A549 (cell line): ENCODE data around the gene IZUMO1R. TPM values are rescaled to one million over a fixed set of nuclear protein-coding genes. Genes with fewer than 3 reads are reported as not detected.
"Not testable (repeated sequence)": the region's sequence is repeated elsewhere in the genome, so short reads cannot be mapped to it uniquely, and the experiment has no call there.

Experiments used
- ATAC-seq, 2 experiments: fragments of 200-7000 bp in 1 of 2; fragments of >200 bp in 1 of 2; cut with Nextera tagmentation in 1 of 2; cut with Tn5 transposase in 1 of 2; 3 replicates each; pipeline versions ENCODE4 v1.8.0 to v1.9.1; 2018 to 2020; ENCODE audit warnings: mild to moderate bottlenecking in 1 of 2, moderate library complexity in 1 of 2
- CTCF ChIA-PET: fragments of 300-600 bp; sonication (Branson Sonifier 250); formaldehyde crosslinking; extraction: SDS; loops from one replicate; lab custom pipeline; 2021; ENCODE audit warnings: antibody characterized with exemption, inconsistent platforms; lab: Yijun Ruan, JAX
- POLR2A ChIA-PET: fragments of 350-600 bp; formaldehyde crosslinking; extraction: SDS; loops from one replicate; lab custom pipeline; 2021; ENCODE audit warnings: antibody characterized with exemption, inconsistent platforms; lab: Yijun Ruan, JAX
- DNase-seq, 2 experiments: peaks; one replicate each; pipeline versions ENCODE4 v3.0.0 to v3.0.0-alpha.2; 2011 to 2016; ENCODE audit warnings: low read depth in 1 of 2, low spot score in 1 of 2
- FAIRE-seq: peaks from 2 replicates; lab custom pipeline; 2011; peaks lifted over from hg19 to GRCh38; lab: Jason Lieb, UNC
- H3K27ac ChIP-seq, 2 experiments: fragments of >200 bp; sonication (Bioruptor Twin); formaldehyde crosslinking; 3 replicates each; pipeline ENCODE4 v1.5.1; 2016 to 2017
- H3K4me1 ChIP-seq: fragments of >200 bp; sonication (Bioruptor Twin); formaldehyde crosslinking; 3 replicates; pipeline ENCODE4 v1.6.1; 2016
- H3K4me2 ChIP-seq: fragments of >200 bp; sonication (Bioruptor Twin); formaldehyde crosslinking; 3 replicates; pipeline ENCODE4 v1.6.1; 2016
- H3K4me3 ChIP-seq: fragments of >200 bp; sonication (Bioruptor Twin); formaldehyde crosslinking; 3 replicates; pipeline ENCODE4 v1.5.1; 2016
- H3K9me3 ChIP-seq: fragments of >200 bp; sonication (Bioruptor Twin); formaldehyde crosslinking; 3 replicates; pipeline ENCODE4 v1.6.1; 2016
- CBX2 ChIP-seq: fragments of 200-600 bp; sonication (generic); IDR thresholded peaks from 2 replicates; pipeline ENCODE4 v1.6.1; 2016; ENCODE audit warnings: low read depth, mild to moderate bottlenecking, borderline replicate concordance
- CHD2 ChIP-seq: fragments of 150-350 bp; IDR thresholded peaks from 2 replicates; pipeline ENCODE4 v1.6.1; 2014; ENCODE audit warnings: low read length; ENCODE audit not compliant: partially characterized antibody
- CTCF ChIP-seq: fragments of >200 bp; sonication (Bioruptor Twin); formaldehyde crosslinking; IDR thresholded peaks from 3 replicates; pipeline ENCODE4 v1.5.1; 2016
- ESRRA ChIP-seq: fragments of 150-350 bp; IDR thresholded peaks from 2 replicates; pipeline ENCODE4 v1.6.1; 2014; ENCODE audit warnings: mild to moderate bottlenecking, low read length, borderline replicate concordance
- FOSB ChIP-seq: fragments of 250-450 bp; sonication (Bioruptor Pico); IDR thresholded peaks from 2 replicates; pipeline ENCODE4 v1.5.0; 2020; ENCODE audit warnings: mild to moderate bottlenecking, moderate library complexity
- HEYL ChIP-seq: fragments of 250-450 bp; sonication (Bioruptor Pico); IDR thresholded peaks from 2 replicates; pipeline ENCODE4 v1.8.0; 2021; ENCODE audit warnings: mild to moderate bottlenecking, moderate library complexity
- HOXA7 ChIP-seq: fragments of 250-450 bp; sonication (Bioruptor Pico); IDR thresholded peaks from 2 replicates; pipeline ENCODE4 v1.5.0; 2020; ENCODE audit warnings: mild to moderate bottlenecking, moderate library complexity
- HOXB5 ChIP-seq: fragments of 250-450 bp; sonication (Bioruptor Pico); IDR thresholded peaks from 2 replicates; pipeline ENCODE4 v1.5.0; 2020; ENCODE audit warnings: mild to moderate bottlenecking, moderate library complexity
- MAZ ChIP-seq: fragments of 150-350 bp; IDR thresholded peaks from 2 replicates; pipeline ENCODE4 v1.6.1; 2014; ENCODE audit warnings: antibody characterized with exemption, low read depth, low read length, borderline replicate concordance
- NFE2L2 ChIP-seq: fragments of 150-350 bp; conservative IDR thresholded peaks from 2 replicates; pipeline ENCODE4 v1.6.1; 2014; ENCODE audit warnings: low read length
- POLR2A ChIP-seq: IDR thresholded peaks from 2 replicates; pipeline ENCODE4 v1.6.1; 2012; ENCODE audit warnings: mild to moderate bottlenecking, low read length
- RFX5 ChIP-seq: fragments of 450-650 bp; IDR thresholded peaks from 2 replicates; pipeline ENCODE4 v1.7.1; 2014; ENCODE audit warnings: antibody characterized with exemption, mild to moderate bottlenecking, moderate library complexity
- SREBF2 ChIP-seq: fragments of 450-650 bp; IDR thresholded peaks from 2 replicates; pipeline ENCODE4 v1.6.1; 2014; ENCODE audit warnings: mild to moderate bottlenecking, moderate library complexity
- TFCP2L1 ChIP-seq: fragments of 250-450 bp; sonication (Bioruptor Pico); IDR thresholded peaks from 2 replicates; pipeline ENCODE4 v1.5.0; 2021; ENCODE audit warnings: mild to moderate bottlenecking
- TP53 ChIP-seq: fragments of 250-450 bp; sonication (Bioruptor Pico); IDR thresholded peaks from 2 replicates; pipeline ENCODE4 v1.5.0; 2021; ENCODE audit warnings: mild to moderate bottlenecking, moderate library complexity
- ZC3H11A ChIP-seq: fragments of 450-650 bp; IDR thresholded peaks from 2 replicates; pipeline ENCODE4 v1.6.1; 2014; ENCODE audit warnings: antibody characterized with exemption, mild to moderate bottlenecking
- WGBS: methylation state at CpG from one replicate; pipeline ENCODE4 v1.1.6; 2017; ENCODE audit errors: missing lambda C conversion rate; 5-methylcytosine and 5-hydroxymethylcytosine counted together
- polyA plus RNA-seq, 4 experiments: library from polyadenylated mRNA; depleted of rRNA in 3 of 4; stranded (reverse); fragments of >200 nt; fragmentation: RNase III in 1 of 4; extraction: RNeasy Plus Mini Kit Qiagen cat#74134 plus additional on column Dnase treatment in 1 of 4; gene quantifications; 2 replicates in 3 of 4; 3 replicates in 1 of 4; pipeline ENCODE4 v1.2.3, GENCODE V29; 2011 to 2017
- TF ChIP-seq, protein P1 (sequence below): IDR thresholded peaks from 2 replicates; pipeline ENCODE4 v1.6.1; 2012
- TF ChIP-seq, protein P2 (sequence below): fragments of >200 bp; sonication (Bioruptor Twin); formaldehyde crosslinking; IDR thresholded peaks from 2 replicates; pipeline ENCODE4 v1.6.1; 2016
- TF ChIP-seq, protein P3 (sequence below): fragments of 150-350 bp; IDR thresholded peaks from 2 replicates; pipeline ENCODE4 v1.6.1; 2014; ENCODE audit warnings: low read depth, mild to moderate bottlenecking, low read length

The IZUMO1R gene
- polyA plus RNA-seq, 2 of the 4 experiments (the other 2 are of a cell fraction), result not detected

DNA sequence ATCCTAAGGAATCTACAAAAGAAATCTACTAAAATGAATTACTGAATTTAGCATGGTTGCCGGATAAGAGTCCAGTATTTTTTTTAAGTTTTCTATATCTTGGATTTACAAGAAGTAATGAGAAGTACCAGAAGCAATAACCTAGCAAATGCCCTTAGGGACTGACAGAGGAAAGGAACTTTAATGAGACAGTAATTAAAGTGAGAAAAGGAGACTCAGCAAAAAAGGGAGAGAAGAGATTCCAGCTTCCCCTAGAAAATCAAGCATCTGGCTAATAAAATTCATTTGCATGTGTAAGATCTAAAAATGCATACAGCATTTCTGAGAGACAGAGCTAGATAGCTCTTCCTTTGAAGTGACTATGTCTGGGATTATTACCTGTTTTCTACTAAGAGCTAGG lies 39.1 kb downstream of the IZUMO1R start:
- ChIA-PET POLR2A (no interaction called here), CTCF (no interaction called here)
- no peak for DNase-seq
- Histone ChIP-seq H3K9me3 (no peaks in the 10 kb centered on the region), H3K4me1 (no peaks in the 10 kb centered on the region), H3K4me2 (no peak overlapping the region), H3K27ac (no peak overlapping the region), H3K4me3 (no peak overlapping the region)
- no peak for ATAC-seq
- TF ChIP-seq HOXB5 (no peak), HEYL (no peak), CBX2 (no peak), ESRRA (no peak), HOXA7 (CRISPR knock-in tag) (no peak), CHD2 (no peak), CTCF (no peak), FOSB (CRISPR knock-in tag) (no peak), TP53 (no peak), RFX5 (no peak), POLR2A (no peak), NFE2L2 (no peak), TFCP2L1 (no peak), ZC3H11A (no peak), MAZ (no peak), SREBF2 (no peak)
- TF ChIP-seq, protein P1, sequence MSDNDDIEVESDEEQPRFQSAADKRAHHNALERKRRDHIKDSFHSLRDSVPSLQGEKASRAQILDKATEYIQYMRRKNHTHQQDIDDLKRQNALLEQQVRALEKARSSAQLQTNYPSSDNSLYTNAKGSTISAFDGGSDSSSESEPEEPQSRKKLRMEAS, result no peak
- TF ChIP-seq, protein P2, sequence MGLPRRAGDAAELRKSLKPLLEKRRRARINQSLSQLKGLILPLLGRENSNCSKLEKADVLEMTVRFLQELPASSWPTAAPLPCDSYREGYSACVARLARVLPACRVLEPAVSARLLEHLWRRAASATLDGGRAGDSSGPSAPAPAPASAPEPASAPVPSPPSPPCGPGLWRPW, result no peak
- TF ChIP-seq, protein P3, sequence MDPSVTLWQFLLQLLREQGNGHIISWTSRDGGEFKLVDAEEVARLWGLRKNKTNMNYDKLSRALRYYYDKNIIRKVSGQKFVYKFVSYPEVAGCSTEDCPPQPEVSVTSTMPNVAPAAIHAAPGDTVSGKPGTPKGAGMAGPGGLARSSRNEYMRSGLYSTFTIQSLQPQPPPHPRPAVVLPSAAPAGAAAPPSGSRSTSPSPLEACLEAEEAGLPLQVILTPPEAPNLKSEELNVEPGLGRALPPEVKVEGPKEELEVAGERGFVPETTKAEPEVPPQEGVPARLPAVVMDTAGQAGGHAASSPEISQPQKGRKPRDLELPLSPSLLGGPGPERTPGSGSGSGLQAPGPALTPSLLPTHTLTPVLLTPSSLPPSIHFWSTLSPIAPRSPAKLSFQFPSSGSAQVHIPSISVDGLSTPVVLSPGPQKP, result no peak
- 87% methylated on average over 1 of the region's 1 CpG for WGBS
- FAIRE-seq, result no peak

- H3K9me3 ChIP-seq, POLR2A ChIA-PET, ATAC-seq, H3K27ac ChIP-seq, H3K4me3 ChIP-seq, DNase-seq, H3K4me2 ChIP-seq, CTCF ChIA-PET, H3K4me1 ChIP-seq, FAIRE-seq: not testable (repeated sequence)
- 15% methylated on average over 7 of the region's 8 CpGs for WGBS
Observed at GRCh38 chr11:94346311-94346710, 41.9 kb downstream of the IZUMO1R start.

- POLR2A ChIA-PET, CTCF ChIA-PET, H3K4me1 ChIP-seq, ATAC-seq, DNase-seq, H3K4me3 ChIP-seq, H3K9me3 ChIP-seq, FAIRE-seq, H3K4me2 ChIP-seq, H3K27ac ChIP-seq: not testable (repeated sequence)
- WGBS, result 56% methylated on average over 9 of the region's 10 CpGs
Observed at GRCh38 chr11:94350850-94351563, 46.6 kb downstream of the IZUMO1R start.

Other genes starting within 250 kb of the IZUMO1R start
- 13.3 and 14.8 TPM in 2 replicates for gene PANX1, start 175.7 kb upstream of the IZUMO1R start, polyA plus RNA-seq (2011; rRNA removed)
- 11.0 to 12.2 TPM (median 11.2 TPM) in 3 replicates for gene PANX1, start 175.7 kb upstream of the IZUMO1R start, polyA plus RNA-seq (2017; fragmentation: RNase III; extraction: RNeasy Plus Mini Kit Qiagen cat#74134 plus additional on column Dnase treatment)
- gene GPR83, start 96.8 kb downstream of the IZUMO1R start, polyA plus RNA-seq (2011; rRNA removed), result 0.09 TPM in 2 replicates
- gene GPR83, start 96.8 kb downstream of the IZUMO1R start, polyA plus RNA-seq (2017; fragmentation: RNase III; extraction: RNeasy Plus Mini Kit Qiagen cat#74134 plus additional on column Dnase treatment), result 0.03 to 0.07 TPM (median 0.06 TPM) in 3 replicates
- gene MRE11, start 189.3 kb downstream of the IZUMO1R start, polyA plus RNA-seq (2011; rRNA removed), result 18.2 and 28.4 TPM in 2 replicates
- gene MRE11, start 189.3 kb downstream of the IZUMO1R start, polyA plus RNA-seq (2017; fragmentation: RNase III; extraction: RNeasy Plus Mini Kit Qiagen cat#74134 plus additional on column Dnase treatment), result 19.2 to 23.2 TPM (median 21.1 TPM) in 3 replicates
- 15.4 and 20.3 TPM in 2 replicates for gene ANKRD49, start 189.4 kb downstream of the IZUMO1R start, polyA plus RNA-seq (2011; rRNA removed)
- gene ANKRD49, start 189.4 kb downstream of the IZUMO1R start, polyA plus RNA-seq (2017; fragmentation: RNase III; extraction: RNeasy Plus Mini Kit Qiagen cat#74134 plus additional on column Dnase treatment), result 7.4 to 9.7 TPM (median 9.6 TPM) in 3 replicates
- gene C11orf97, start 207.9 kb downstream of the IZUMO1R start, polyA plus RNA-seq (2011; rRNA removed), result not detected in 2 replicates
- gene C11orf97, start 207.9 kb downstream of the IZUMO1R start, polyA plus RNA-seq (2017; fragmentation: RNase III; extraction: RNeasy Plus Mini Kit Qiagen cat#74134 plus additional on column Dnase treatment), result not detected in 3 replicates
- 1.7 and 1.8 TPM in 2 replicates for gene FUT4, start 239.3 kb downstream of the IZUMO1R start, polyA plus RNA-seq (2011; rRNA removed)
- gene FUT4, start 239.3 kb downstream of the IZUMO1R start, polyA plus RNA-seq (2017; fragmentation: RNase III; extraction: RNeasy Plus Mini Kit Qiagen cat#74134 plus additional on column Dnase treatment), result 1.6 TPM in 3 replicates